Measurements from ENCODE around the gene DPP6.

The DPP6 gene

DNA sequence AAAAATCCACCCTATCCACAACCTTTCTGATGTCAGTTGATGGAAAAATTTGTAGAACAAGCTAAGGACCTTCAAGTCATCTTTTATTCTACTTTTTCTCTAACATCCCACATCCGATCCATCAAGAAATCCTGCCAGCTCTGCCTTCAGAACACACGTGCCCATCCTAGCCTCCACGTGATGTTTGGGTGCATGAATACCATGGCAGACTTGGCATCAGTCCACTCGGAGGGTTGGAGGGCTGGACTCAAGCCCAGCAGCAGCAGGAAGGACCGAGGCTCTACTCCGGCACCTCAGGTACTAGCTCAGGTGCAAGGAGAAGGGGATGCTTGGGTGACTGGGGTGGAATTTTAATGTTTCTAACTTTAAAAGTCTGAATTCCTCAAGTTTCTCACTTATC lies 428.6 kb downstream of the DPP6 start:
- Histone ChIP-seq H3K4me3 (ENCODE audit: low read depth, low read length) (no peak overlapping the region), H3K36me3 (replicated peaks) (no peaks in the 10 kb centered on the region), H3K27me3 (replicated peaks) (no peaks in the 10 kb centered on the region), H3K27ac (no peak overlapping the region)
- DNase-seq, result no peak
- no peak for TF ChIP-seq CTCF (IDR thresholded peaks at IDR 0.05; ENCODE audit: low read depth, low read length, missing control alignments)
- in situ Hi-C loops (cut with HindIII; ENCODE audit: low pct_ligation_motif_present, low sequenced_read_pairs), result no loop called here

GRCh38 chr7:154482863-154483262 lies 430.7 kb downstream of the DPP6 start:
- Histone ChIP-seq H3K27me3 (replicated peaks) (no peaks in the 10 kb centered on the region), H3K4me3 (ENCODE audit: low read depth, low read length) (no peak overlapping the region), H3K27ac (no peak overlapping the region), H3K36me3 (replicated peaks) (no peaks in the 10 kb centered on the region)
- TF ChIP-seq CTCF (IDR thresholded peaks at IDR 0.05; ENCODE audit: low read depth, low read length, missing control alignments), result no peak
- no peak for DNase-seq
- in situ Hi-C loops (cut with HindIII; ENCODE audit: low pct_ligation_motif_present, low sequenced_read_pairs), result no loop called here

DNA sequence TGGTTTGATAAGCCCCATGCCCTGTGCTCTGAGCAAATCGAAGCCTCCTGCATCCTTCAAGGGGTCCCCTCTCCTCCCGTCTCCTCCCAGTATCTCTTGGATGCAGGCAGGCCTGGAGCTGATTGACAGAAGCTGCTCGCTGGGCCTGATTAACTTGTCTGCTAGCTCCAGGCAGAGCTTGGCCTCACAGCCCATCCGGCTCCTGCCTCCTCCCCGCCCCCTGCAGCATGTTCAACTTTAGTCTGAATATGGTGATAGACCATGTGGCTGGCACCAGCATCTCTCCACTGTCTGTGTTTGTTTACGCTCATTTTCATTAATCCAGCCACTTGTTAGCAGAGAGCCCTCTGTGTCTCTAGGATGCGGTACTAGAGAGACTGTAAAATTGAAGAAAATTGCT lies 432.2 kb downstream of the DPP6 start:
- Histone ChIP-seq H3K27me3 (replicated peaks) (no peaks in the 10 kb centered on the region), H3K27ac (no peak overlapping the region), H3K4me3 (ENCODE audit: low read depth, low read length) (no peak overlapping the region), H3K36me3 (replicated peaks) (no peaks in the 10 kb centered on the region)
- TF ChIP-seq CTCF (IDR thresholded peaks at IDR 0.05; ENCODE audit: low read depth, low read length, missing control alignments), result no peak
- DNase-seq, result no peak
- in situ Hi-C loops (cut with HindIII; ENCODE audit: low pct_ligation_motif_present, low sequenced_read_pairs), result no loop called here

DNA sequence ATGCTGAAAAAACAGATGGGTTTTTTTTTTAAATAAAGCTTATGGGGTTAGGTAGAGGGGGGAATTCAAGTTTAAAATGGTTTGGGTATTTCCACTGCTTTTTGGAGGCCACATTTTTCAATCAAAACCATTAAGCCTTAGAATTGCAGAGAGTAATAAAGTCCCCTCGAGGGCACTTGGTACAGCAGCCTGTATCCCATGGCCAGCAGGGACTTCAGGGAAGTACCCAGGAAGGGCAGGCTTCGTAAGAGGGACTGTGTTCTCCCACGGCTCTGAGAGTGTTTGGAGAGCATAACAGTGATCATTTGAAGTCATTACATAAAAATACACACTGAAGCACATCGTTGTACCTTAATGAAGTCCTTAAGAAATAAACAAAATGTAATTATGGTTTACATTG lies 432.7 kb downstream of the DPP6 start:
- H3K4me3 ChIP-seq (ENCODE audit: low read depth, low read length), result no peak overlapping the region
- no peak for TF ChIP-seq CTCF (IDR thresholded peaks at IDR 0.05; ENCODE audit: low read depth, low read length, missing control alignments)
- in situ Hi-C loops (cut with HindIII; ENCODE audit: low pct_ligation_motif_present, low sequenced_read_pairs), result no loop called here
- DNase-seq, result no peak
- no peak overlapping the region for H3K27ac ChIP-seq
- H3K36me3 ChIP-seq (replicated peaks), result no peaks in the 10 kb centered on the region
- H3K27me3 ChIP-seq (replicated peaks), result no peaks in the 10 kb centered on the region

- no peak for TF ChIP-seq CTCF (IDR thresholded peaks at IDR 0.05; ENCODE audit: low read depth, low read length, missing control alignments)
- DNase-seq, result no peak
- Histone ChIP-seq H3K4me3 (ENCODE audit: low read depth, low read length) (no peak overlapping the region), H3K36me3 (replicated peaks) (no peaks in the 10 kb centered on the region), H3K27me3 (replicated peaks) (no peaks in the 10 kb centered on the region), H3K27ac (no peak overlapping the region)
- in situ Hi-C loops (cut with HindIII; ENCODE audit: low pct_ligation_motif_present, low sequenced_read_pairs), result no loop called here
These were observed 437.7 kb downstream of the DPP6 start for GRCh38 chr7:154489897-154490296.

DNA sequence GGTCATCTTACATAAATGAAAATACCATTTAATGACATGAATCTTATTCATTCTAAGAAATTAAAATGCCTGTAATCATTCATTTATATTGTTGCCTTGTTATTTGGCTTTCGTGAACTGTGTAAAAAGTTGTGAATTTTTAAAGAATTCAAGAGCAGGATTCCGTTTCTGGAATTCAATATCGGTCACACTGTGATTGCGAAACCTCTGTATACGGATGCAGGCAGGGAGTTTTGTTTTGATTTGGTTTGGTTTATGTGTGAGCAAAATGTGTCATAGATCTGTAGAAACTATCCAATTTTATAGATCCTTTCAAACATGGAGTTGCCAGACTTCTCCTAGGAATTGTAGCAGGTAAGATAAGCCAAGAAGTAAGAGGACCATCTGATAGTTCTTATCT lies 441.4 kb downstream of the DPP6 start:
- no peaks in the 10 kb centered on the region for H3K27me3 ChIP-seq (replicated peaks)
- in situ Hi-C loops (cut with HindIII; ENCODE audit: low pct_ligation_motif_present, low sequenced_read_pairs), result no loop called here
- no peak for DNase-seq
- no peak overlapping the region for H3K4me3 ChIP-seq (ENCODE audit: low read depth, low read length)
- TF ChIP-seq CTCF (IDR thresholded peaks at IDR 0.05; ENCODE audit: low read depth, low read length, missing control alignments), result no peak
- no peaks in the 10 kb centered on the region for H3K36me3 ChIP-seq (replicated peaks)
- H3K27ac ChIP-seq, result no peak overlapping the region

Measured in brain microvascular endothelial cell (primary cell).